T-helper 1 cell treated with Interleukin-12 subunit alpha and Interleukin-12 subunit beta and Interleukin-4 antibody, amounts not matched to agents 30 μg/mL and 1 μg/mL, for 36 hours (primary cell): ENCODE data around the gene ZSCAN4.
A peak's percentile ranks its signal among the peaks of the same experiment; 100 is the strongest.

Experiments used
- H3K27ac Mint-ChIP-seq: one replicate; pipeline ENCODE4 v1.8.0; 2021; ENCODE audit warnings: mild to moderate bottlenecking, mixed read lengths
- H3K27me3 Mint-ChIP-seq: one replicate; pipeline ENCODE4 v1.8.0; 2021; ENCODE audit warnings: low read depth, mixed read lengths
- H3K36me3 Mint-ChIP-seq: one replicate; pipeline ENCODE4 v1.8.0; 2021; ENCODE audit warnings: low read depth, mixed read lengths
- H3K4me1 Mint-ChIP-seq: one replicate; pipeline ENCODE4 v1.8.0; 2021; ENCODE audit warnings: low read depth, mixed read lengths
- H3K4me3 Mint-ChIP-seq: one replicate; pipeline ENCODE4 v1.8.0; 2021; ENCODE audit warnings: mild to moderate bottlenecking, moderate library complexity, mixed read lengths
- H3K9me3 Mint-ChIP-seq: one replicate; pipeline ENCODE4 v1.8.0; 2021; ENCODE audit warnings: mixed read lengths

The ZSCAN4 gene

GRCh38 chr19:57656346-57656745 lies 12.4 kb upstream of the ZSCAN4 start:
- H3K4me3 Mint-ChIP-seq = no peak overlapping the region
- no peaks in the 10 kb centered on the region for H3K4me1 Mint-ChIP-seq
- no peak overlapping the region for H3K27ac Mint-ChIP-seq
- no peaks in the 10 kb centered on the region for H3K36me3 Mint-ChIP-seq
- H3K27me3 Mint-ChIP-seq = no peaks in the 10 kb centered on the region
- H3K9me3 Mint-ChIP-seq = peaks cover 68% of the 10 kb centered on the region

- Mint-ChIP-seq H3K4me3 (peak overlapping the region; percentile 25), H3K4me1 (peaks cover 2% of the 10 kb centered on the region), H3K27ac (no peak overlapping the region), H3K36me3 (peaks cover 2% of the 10 kb centered on the region), H3K9me3 (peaks cover 20% of the 10 kb centered on the region), H3K27me3 (peaks cover 10% of the 10 kb centered on the region)
Measured at GRCh38 chr19:57664269-57665127, 4.2 kb upstream of the ZSCAN4 start.

GRCh38 chr19:57665261-57665806 lies 3.4 kb upstream of the ZSCAN4 start:
- Mint-ChIP-seq H3K27ac (no peak overlapping the region), H3K4me3 (peak overlapping the region; percentile 25), H3K27me3 (peaks cover 10% of the 10 kb centered on the region), H3K36me3 (peaks cover 2% of the 10 kb centered on the region), H3K9me3 (peaks cover 19% of the 10 kb centered on the region), H3K4me1 (peaks cover 2% of the 10 kb centered on the region)

- Mint-ChIP-seq H3K27me3 (peaks cover 10% of the 10 kb centered on the region), H3K27ac (no peak overlapping the region), H3K9me3 (peaks cover 30% of the 10 kb centered on the region), H3K36me3 (peaks cover 2% of the 10 kb centered on the region), H3K4me1 (peaks cover 2% of the 10 kb centered on the region), H3K4me3 (no peak overlapping the region)
Measured at GRCh38 chr19:57667228-57667627, 1.5 kb upstream of the ZSCAN4 start.

- H3K36me3 Mint-ChIP-seq = peaks cover 2% of the 10 kb centered on the region
- peaks cover 41% of the 10 kb centered on the region for H3K9me3 Mint-ChIP-seq
- no peak overlapping the region for H3K4me3 Mint-ChIP-seq
- no peaks in the 10 kb centered on the region for H3K27me3 Mint-ChIP-seq
- H3K4me1 Mint-ChIP-seq = no peaks in the 10 kb centered on the region
- H3K27ac Mint-ChIP-seq = no peak overlapping the region
Measured at GRCh38 chr19:57671124-57671895, 2.6 kb downstream of the ZSCAN4 start.

GRCh38 chr19:57672466-57672865 lies 3.7 kb downstream of the ZSCAN4 start:
- H3K36me3 Mint-ChIP-seq = peaks cover 2% of the 10 kb centered on the region
- no peak overlapping the region for H3K4me3 Mint-ChIP-seq
- H3K9me3 Mint-ChIP-seq = peaks cover 39% of the 10 kb centered on the region
- no peak overlapping the region for H3K27ac Mint-ChIP-seq
- no peaks in the 10 kb centered on the region for H3K27me3 Mint-ChIP-seq
- H3K4me1 Mint-ChIP-seq = no peaks in the 10 kb centered on the region

- Mint-ChIP-seq H3K4me1 (no peaks in the 10 kb centered on the region), H3K4me3 (no peak overlapping the region), H3K9me3 (peaks cover 37% of the 10 kb centered on the region), H3K36me3 (no peaks in the 10 kb centered on the region), H3K27me3 (no peaks in the 10 kb centered on the region), H3K27ac (no peak overlapping the region)
Measured at GRCh38 chr19:57675881-57676280, 7.1 kb downstream of the ZSCAN4 start.

GRCh38 chr19:57682226-57682766 lies 13.6 kb downstream of the ZSCAN4 start:
- Mint-ChIP-seq H3K36me3 (peaks cover 60% of the 10 kb centered on the region), H3K4me3 (peak overlapping the region; percentile 95), H3K9me3 (peaks cover 74% of the 10 kb centered on the region), H3K4me1 (peaks cover 27% of the 10 kb centered on the region), H3K27me3 (no peaks in the 10 kb centered on the region), H3K27ac (peak overlapping the region; percentile 91)

- H3K9me3 Mint-ChIP-seq = peaks cover 89% of the 10 kb centered on the region
- H3K4me3 Mint-ChIP-seq = no peak overlapping the region
- H3K4me1 Mint-ChIP-seq = peaks cover 23% of the 10 kb centered on the region
- H3K27me3 Mint-ChIP-seq = no peaks in the 10 kb centered on the region
- H3K27ac Mint-ChIP-seq = no peak overlapping the region
- H3K36me3 Mint-ChIP-seq = peaks cover 85% of the 10 kb centered on the region
Measured at GRCh38 chr19:57686727-57687126, 18.0 kb downstream of the ZSCAN4 start.

- Mint-ChIP-seq H3K36me3 (peaks cover 77% of the 10 kb centered on the region), H3K9me3 (peaks cover 81% of the 10 kb centered on the region), H3K27me3 (no peaks in the 10 kb centered on the region), H3K4me1 (peaks cover 17% of the 10 kb centered on the region), H3K4me3 (no peak overlapping the region), H3K27ac (no peak overlapping the region)
Measured at GRCh38 chr19:57687363-57688010, 18.8 kb downstream of the ZSCAN4 start.

- peaks cover 81% of the 10 kb centered on the region for H3K9me3 Mint-ChIP-seq
- H3K4me1 Mint-ChIP-seq = peaks cover 10% of the 10 kb centered on the region
- H3K27me3 Mint-ChIP-seq = no peaks in the 10 kb centered on the region
- H3K27ac Mint-ChIP-seq = no peak overlapping the region
- no peak overlapping the region for H3K4me3 Mint-ChIP-seq
- H3K36me3 Mint-ChIP-seq = peaks cover 76% of the 10 kb centered on the region
Measured at GRCh38 chr19:57688011-57688763, 19.5 kb downstream of the ZSCAN4 start.

- Mint-ChIP-seq H3K4me1 (no peaks in the 10 kb centered on the region), H3K27me3 (no peaks in the 10 kb centered on the region), H3K27ac (no peak overlapping the region), H3K36me3 (peaks cover 70% of the 10 kb centered on the region), H3K9me3 (peaks cover 80% of the 10 kb centered on the region), H3K4me3 (no peak overlapping the region)
Measured at GRCh38 chr19:57689750-57690149, 21.0 kb downstream of the ZSCAN4 start.

GRCh38 chr19:57701625-57702024 lies 32.9 kb downstream of the ZSCAN4 start:
- Mint-ChIP-seq H3K36me3 (peaks cover 71% of the 10 kb centered on the region), H3K4me3 (no peak overlapping the region), H3K9me3 (peaks cover 77% of the 10 kb centered on the region), H3K27ac (no peak overlapping the region), H3K27me3 (no peaks in the 10 kb centered on the region), H3K4me1 (no peaks in the 10 kb centered on the region)
